HG03469 (cell line): Measurements from ENCODE around the gene GCLC.
"Not testable (repeated sequence)": the region's sequence is repeated elsewhere in the genome, so short reads cannot be mapped to it uniquely, and the experiment has no call there.

Source experiments
- ATAC-seq: cut with Tn5 transposase; IDR thresholded peaks from one replicate; pipeline ENCODE4 v1.9.1; 2021; ENCODE audit warnings: mild to moderate bottlenecking, moderate library complexity, moderate number of reproducible peaks; ENCODE audit not compliant: unreplicated experiment

Gene GCLC

DNA sequence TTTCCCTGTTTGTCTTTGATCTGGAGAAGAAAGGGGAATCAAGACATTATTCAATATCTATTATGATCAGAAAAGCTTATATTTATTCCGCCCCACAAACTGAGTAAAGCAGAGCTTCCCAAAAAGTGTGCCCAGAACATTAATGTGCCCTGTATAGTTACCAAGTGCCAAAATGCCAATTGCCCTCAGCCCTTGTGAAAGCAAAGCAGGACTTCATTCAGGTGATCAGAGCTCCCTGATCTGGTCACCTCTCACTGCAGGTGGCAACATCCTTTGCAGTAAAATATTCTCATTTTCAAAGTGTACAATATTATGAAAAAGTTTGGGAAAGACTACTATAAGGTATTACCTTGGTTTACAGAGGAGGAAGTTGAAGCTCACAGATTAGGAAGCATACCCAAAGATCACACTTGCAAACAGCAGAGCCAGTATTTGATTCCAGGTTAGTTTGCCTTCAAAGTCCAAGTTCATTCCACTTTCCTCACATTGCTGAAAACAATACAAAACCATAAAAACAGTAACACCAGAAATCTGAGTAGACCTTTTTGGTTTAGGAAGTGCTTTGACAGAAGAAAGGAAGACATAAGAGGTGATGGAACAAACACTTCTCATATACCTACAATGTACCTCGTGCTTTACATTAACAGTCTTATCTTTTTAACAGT, 19.6 kb upstream of the GCLC start:
- ATAC-seq = no peak

DNA sequence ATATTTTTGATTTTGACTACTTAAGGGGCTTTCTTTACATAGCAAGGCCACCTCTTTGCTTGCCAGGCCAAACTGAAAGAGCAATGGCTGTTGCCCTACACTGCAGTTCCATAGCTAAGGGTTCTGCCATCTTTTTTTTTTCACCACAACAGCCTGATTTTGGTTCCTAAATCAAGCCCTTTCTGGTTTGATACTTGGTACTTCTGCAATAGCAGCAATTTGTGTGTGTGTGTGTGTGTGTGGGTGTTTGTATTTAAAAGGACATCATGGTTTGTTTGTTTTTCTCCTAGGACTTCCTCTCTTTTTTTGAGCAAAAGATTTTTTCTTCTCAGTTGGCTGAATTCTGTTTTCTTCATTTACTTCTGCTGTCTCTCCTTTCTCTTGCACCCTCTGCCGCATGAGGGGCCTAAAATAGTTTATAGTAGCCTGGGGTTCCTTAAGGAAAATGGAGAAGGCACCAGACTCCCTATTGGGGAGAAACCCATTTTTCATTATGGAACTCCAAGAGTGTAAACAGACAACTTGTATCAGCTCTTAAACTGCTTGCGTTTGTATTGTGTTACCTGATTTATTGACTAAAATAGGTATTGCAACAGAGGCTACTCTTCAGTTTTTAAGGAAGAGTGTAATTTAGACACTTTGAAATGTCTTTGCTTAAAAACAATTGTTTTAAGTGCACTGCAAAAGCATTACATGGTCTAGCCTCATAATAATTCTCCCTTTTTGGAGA, 12.2 kb upstream of the GCLC start:
- ATAC-seq = no peak

GRCh38 chr6:53553600-53553999, 8.7 kb upstream of the GCLC start:
- ATAC-seq = not testable (repeated sequence)

DNA sequence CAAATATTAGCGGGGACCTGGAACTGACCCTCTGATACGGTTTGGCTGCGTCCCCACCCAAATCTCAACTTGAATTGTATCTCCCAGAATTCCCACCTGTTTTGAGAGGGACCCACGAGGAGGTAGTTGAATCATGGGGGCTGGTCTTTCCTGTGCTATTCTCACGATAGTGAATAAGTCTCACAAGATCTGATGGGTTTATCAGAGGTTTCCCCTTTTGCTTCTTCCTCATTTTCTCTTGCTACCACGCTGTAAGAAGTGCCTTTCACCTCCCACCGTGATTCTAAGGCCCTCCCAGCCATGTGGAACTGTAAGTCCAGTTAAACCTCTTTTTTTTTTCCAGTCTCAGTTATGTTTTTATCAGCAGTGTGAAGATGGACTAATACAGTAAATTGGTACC, 6.8 kb upstream of the GCLC start:
- ATAC-seq = not testable (repeated sequence)

DNA sequence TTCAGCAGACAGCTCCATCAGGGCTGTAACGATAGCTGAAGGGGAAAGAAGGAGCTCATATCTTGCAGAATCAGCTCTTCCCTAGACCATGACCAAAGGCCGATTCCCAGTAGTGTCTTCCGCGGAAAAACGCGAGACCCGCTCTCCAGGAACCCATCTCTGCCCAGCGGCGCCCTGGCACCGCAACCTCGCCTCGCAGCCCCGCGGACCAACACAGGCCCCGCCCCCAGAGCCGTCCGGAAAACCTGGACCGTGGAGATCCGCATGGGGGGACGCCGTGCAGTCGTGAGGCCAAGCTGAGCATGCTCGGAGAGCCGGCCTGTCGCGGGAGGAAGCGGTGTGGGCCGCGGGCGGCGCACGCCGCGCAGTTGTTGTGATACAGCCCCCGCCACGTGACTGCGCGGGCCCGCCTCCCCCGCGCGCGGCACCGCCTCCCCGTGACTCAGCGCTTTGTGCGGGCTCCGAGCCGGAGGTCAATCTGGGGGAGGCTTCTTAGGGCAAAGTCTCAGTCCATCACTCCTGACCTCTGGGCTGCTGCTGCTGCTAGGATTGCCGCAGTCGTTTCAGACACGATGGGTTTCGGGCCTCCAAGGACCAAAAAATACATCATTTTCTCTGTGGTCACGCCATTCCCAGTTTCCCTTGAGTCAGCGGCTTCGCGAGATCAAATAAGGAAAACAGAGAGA, 3.1 kb upstream of the GCLC start:
- ATAC-seq = peak; percentile 73

DNA sequence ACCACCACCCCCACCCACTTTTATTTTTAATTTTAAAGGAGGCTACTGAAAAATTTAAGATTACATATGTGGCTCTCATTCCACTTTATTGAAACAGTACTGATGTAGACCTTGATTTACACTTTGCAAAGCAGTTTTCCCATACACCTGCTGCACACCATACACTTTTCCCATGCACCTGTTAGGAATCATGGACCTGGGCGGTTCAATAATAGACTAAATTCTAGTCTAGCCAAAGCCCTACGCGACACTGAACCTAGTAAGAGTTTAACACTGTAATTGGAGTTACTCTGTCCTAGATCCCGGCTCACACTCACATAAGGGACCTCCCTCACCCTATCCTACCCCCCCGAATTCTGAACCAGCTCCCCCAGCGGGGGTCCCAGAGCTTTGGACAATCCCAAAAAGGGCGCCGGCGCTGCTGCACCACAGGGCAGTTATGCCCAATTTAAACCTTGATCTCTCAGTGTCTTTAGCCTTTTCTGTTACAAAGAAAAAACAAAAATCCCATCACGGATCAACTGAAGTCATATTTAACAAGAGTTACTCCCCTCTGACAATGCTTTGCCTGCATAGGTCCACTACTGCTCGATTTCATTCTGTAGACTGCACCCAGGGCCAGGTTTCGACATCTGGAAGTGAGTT, 2.4 kb upstream of the GCLC start:
- ATAC-seq = no peak

GRCh38 chr6:53546281-53546680, 1.4 kb upstream of the GCLC start:
- ATAC-seq = no peak

GRCh38 chr6:53544217-53544469, 758 bp downstream of the GCLC start:
- ATAC-seq = no peak

DNA sequence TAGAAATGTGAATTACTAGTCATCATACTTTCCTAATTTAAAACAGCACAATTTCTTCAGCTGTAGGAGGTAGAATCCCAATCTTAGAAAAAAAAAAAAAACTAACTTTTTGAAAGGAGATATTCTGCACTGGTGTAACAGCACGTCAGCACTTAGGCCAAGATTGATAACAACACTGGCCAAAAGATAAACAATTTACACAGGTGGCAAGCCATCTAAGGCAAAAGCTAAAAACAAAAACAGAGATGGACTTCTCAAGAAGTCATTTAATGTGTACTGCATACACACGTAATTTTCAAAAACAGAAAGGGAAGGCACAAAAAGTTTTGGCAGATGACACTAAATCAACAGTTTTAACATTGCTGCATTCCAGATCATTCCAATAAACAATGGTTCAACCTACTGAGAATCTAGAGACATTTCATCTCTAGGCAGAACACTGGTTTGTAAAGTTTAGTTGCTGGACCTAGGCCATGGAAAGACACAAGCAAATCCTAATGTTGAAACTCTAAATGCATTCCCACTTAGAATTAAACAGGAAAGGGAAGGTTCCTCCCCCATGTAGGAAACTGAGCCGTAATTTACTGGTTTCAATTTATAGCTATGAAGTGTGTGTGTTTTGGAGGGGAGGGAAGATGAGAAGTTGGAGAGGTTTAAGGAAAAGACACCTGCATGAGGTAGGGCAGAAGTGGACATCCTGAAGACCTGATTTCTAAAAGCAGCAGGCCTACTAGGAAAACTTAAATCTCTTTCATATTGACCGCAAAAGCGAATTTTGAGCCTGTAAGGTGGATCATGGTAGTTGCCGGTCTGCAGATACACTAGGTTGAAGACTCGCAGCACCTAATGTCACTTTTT, 1.3 kb downstream of the GCLC start:
- ATAC-seq = no peak

DNA sequence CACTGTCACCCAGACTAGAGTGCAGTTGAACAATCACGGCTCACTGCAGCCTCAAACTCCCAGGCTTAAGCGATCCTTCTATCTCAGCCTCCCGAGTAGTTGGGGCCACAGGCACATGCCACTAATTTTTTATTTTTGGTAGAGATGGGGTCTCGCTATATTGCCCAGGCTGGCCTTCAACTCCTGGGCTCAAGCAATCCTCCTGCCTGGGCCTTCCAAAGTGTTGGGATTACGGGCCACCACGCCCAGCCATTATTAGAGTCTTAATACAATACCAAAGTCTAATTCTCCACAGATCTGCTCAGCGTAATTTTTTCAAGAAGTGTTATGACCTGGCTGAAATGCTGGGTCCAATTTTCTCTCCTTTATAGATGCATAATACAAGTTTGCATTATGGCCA, 3.0 kb downstream of the GCLC start:
- no peak for ATAC-seq

GRCh38 chr6:53540129-53540692, 4.7 kb downstream of the GCLC start:
- no peak for ATAC-seq

DNA sequence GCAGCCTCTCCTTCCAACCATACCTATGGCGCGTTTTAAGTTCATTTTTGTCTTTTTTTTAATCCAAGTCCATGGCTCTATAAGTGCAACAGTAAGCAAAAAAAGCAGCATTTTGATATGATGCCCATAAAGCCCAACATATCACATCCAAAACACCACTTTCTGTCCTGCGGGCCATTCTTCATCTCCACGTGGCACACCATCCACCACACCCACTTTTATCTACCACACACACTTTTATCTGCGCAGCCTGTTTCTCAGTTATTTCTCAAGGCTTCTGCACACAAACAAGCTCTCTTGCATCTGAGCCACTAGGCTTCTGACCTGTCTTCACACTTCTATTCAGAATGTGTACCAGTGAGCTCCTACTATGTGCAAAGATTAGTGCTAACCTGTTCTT, 5.3 kb downstream of the GCLC start:
- no peak for ATAC-seq

DNA sequence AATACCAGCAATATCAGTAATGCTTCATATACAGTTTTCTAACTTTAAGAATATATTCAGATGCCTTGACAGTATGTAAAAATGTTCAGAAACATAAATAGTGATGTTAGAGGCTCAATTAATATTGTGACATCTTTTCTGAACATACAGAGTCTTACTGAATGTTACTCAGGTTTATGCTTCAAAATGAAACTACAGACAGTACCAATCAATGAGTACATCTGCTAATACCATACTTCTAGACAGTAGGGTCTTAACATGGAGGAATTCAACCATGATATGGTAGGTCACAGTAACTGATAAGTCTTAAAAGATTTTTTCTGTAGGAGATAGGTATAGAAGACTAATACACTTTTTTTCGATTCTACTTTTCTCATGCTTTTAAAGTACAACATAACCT, 8.3 kb downstream of the GCLC start:
- ATAC-seq = no peak

GRCh38 chr6:53532942-53533341, 12.0 kb downstream of the GCLC start:
- no peak for ATAC-seq

DNA sequence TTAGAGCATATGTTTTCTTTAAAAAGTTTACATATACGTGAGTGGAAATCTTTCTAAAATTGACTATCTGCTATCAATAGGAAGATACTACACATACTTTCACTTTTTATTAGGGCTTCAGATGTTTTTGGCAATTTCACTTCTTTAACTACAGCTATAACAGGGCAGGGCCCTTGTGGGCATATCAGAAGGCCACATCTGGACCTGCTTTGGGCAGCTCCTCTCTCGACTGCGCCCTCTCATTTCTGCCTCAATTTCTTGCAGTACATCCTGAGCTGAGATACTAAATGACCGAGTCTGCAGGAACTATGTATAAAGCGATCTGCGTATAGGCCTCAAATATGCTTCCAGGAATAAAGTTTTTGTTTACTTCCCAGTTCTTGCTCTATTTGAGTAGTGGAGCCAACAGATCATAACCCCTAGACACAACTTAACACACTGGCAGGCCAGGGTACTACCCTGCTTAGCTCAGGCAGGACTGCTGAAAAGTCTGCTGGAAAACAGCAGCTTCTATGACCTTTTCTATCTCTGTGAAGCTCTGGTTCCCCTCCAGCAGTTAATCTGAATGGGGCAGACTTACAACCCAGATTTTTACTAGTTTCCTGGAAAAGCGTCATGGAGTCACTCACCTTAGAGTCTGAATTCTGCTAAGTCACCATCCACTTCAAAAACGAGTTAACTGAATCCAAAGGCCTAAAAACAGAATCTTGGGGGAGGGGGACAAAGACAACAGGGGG, 12.7 kb downstream of the GCLC start:
- no peak for ATAC-seq

- ATAC-seq = no peak
Observed at GRCh38 chr6:53530780-53531386, 14.0 kb downstream of the GCLC start.

DNA sequence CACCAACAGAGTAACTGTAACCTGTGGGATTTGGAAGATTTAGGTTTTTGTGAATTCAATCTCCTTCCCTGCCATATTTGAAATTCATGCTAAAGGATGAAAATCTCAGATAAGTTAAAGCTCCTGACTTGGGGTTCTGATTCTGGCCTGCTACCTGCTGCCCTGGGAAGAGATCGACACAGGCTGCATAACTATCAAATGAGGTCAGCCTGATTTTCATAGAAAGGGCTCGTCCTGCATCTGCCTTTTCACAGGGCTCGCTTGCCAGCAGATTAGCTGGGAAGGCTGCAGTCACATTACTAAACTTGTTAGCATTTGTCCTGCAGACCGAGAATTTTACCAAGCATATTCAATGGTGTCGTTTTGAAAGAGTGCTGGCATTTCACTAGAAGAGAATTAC, 14.6 kb downstream of the GCLC start:
- no peak for ATAC-seq

GRCh38 chr6:53529324-53530036, 15.4 kb downstream of the GCLC start:
- ATAC-seq = no peak

DNA sequence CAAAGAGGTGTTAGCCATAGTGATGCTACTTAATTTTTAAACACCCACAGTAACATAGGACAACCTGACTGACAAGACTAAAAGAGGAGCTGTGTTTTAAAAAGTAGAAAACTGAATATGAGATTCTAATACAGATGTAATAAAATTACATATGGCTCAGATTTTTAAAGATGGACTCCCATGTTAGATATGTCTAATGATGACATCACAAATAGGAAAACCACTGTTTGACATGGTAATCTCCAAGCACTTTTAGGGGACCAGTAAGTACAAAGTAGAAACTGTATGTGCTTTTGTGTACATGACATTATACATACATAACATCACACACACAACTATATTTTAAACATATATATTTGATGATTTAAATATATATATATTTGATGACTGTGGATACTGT, 16.8 kb downstream of the GCLC start:
- no peak for ATAC-seq
